GM23338 (cell line): ENCODE measurements around the gene GUCY1A2. TPM values are rescaled to one million over a fixed set of nuclear protein-coding genes. Genes with fewer than 3 reads are reported as not detected.
A peak's percentile ranks its signal among the peaks of the same experiment; 100 is the strongest.

Experiments
- ATAC-seq: fragments of 200-7000 bp; cut with Tn5 transposase; 3 replicates; pipeline ENCODE4 v1.9.1; 2020
- DNase-seq: peaks from one replicate; pipeline ENCODE4 v3.0.0-alpha.2; 2015; ENCODE audit warnings: low spot score
- H2AFZ ChIP-seq: fragments of 200-600 bp; sonication (generic); 2 replicates; pipeline ENCODE4 v1.8.0; 2016; ENCODE audit warnings: antibody characterized with exemption, mild to moderate bottlenecking, moderate library complexity
- H3F3A ChIP-seq: fragments of 200-600 bp; sonication (generic); replicated peaks from 2 replicates; pipeline ENCODE4 v1.8.0; 2017; ENCODE audit warnings: antibody characterized with exemption, mixed run types, low read depth
- H3K27ac ChIP-seq: fragments of 200-600 bp; sonication (generic); 2 replicates; pipeline ENCODE4 v1.6.1; 2016; ENCODE audit warnings: low read depth
- H3K27me3 ChIP-seq: fragments of 200-600 bp; sonication (generic); 2 replicates; pipeline ENCODE4 v1.8.0; 2016; ENCODE audit warnings: mild to moderate bottlenecking, mixed run types, moderate library complexity; ENCODE audit not compliant: insufficient read depth
- H3K36me3 ChIP-seq: fragments of 200-600 bp; sonication (generic); 2 replicates; pipeline ENCODE4 v1.8.0; 2016; ENCODE audit warnings: mild to moderate bottlenecking; ENCODE audit not compliant: insufficient read depth
- H3K4me1 ChIP-seq: fragments of 200-600 bp; sonication (generic); 2 replicates; pipeline ENCODE4 v1.8.0; 2016; ENCODE audit warnings: mild to moderate bottlenecking, moderate library complexity; ENCODE audit not compliant: insufficient read depth
- H3K4me2 ChIP-seq: fragments of 200-600 bp; sonication (generic); 2 replicates; pipeline ENCODE4 v1.7.1; 2017; ENCODE audit warnings: mixed run types
- H3K4me3 ChIP-seq: fragments of 200-600 bp; sonication (generic); 2 replicates; pipeline ENCODE4 v1.6.1; 2016; ENCODE audit warnings: mixed run types
- H3K79me2 ChIP-seq: fragments of 200-600 bp; sonication (generic); replicated peaks from 2 replicates; pipeline ENCODE4 v1.8.0; 2017; ENCODE audit warnings: mild to moderate bottlenecking; ENCODE audit not compliant: insufficient read depth
- H3K9me2 ChIP-seq: fragments of 200-600 bp; sonication (generic); 2 replicates; pipeline ENCODE4 v1.8.0; 2017; ENCODE audit not compliant: insufficient read depth
- H4K20me1 ChIP-seq: fragments of 200-600 bp; sonication (generic); replicated peaks from 2 replicates; pipeline ENCODE4 v1.8.0; 2017; ENCODE audit warnings: mild to moderate bottlenecking; ENCODE audit not compliant: insufficient read depth
- H3K27ac Mint-ChIP-seq: 2 replicates; pipeline ENCODE4 v1.8.0; 2020; ENCODE audit warnings: inconsistent platforms, mild to moderate bottlenecking, moderate library complexity, mixed read lengths
- H3K27me3 Mint-ChIP-seq: 3 replicates; pipeline ENCODE4 v1.8.0; 2022; ENCODE audit warnings: low read depth, mild to moderate bottlenecking, moderate library complexity, mixed read lengths, inconsistent platforms; ENCODE audit not compliant: insufficient read depth, poor library complexity
- H3K36me3 Mint-ChIP-seq: 3 replicates; pipeline ENCODE4 v1.8.0; 2021; ENCODE audit warnings: low read depth, mild to moderate bottlenecking, inconsistent platforms, moderate library complexity, mixed read lengths
- H3K4me1 Mint-ChIP-seq: 3 replicates; pipeline ENCODE4 v1.8.0; 2020; ENCODE audit warnings: mild to moderate bottlenecking, inconsistent platforms, mixed read lengths
- H3K4me3 Mint-ChIP-seq: 3 replicates; pipeline ENCODE4 v1.8.0; 2021; ENCODE audit warnings: moderate library complexity, mild to moderate bottlenecking, inconsistent platforms, mixed read lengths
- H3K9me3 Mint-ChIP-seq: 3 replicates; pipeline ENCODE4 v1.8.0; 2020; ENCODE audit warnings: moderate library complexity, mild to moderate bottlenecking, inconsistent platforms, mixed read lengths
- CREB1 ChIP-seq: fragments of 250-450 bp; sonication (Bioruptor Pico); IDR thresholded peaks from 2 replicates; pipeline ENCODE4 v1.5.0; 2020; ENCODE audit warnings: low read depth, mild to moderate bottlenecking, moderate library complexity
- EZH2 ChIP-seq: fragments of 200-600 bp; sonication (generic); IDR thresholded peaks from one replicate; pipeline ENCODE4 v1.8.0; 2017; ENCODE audit warnings: antibody characterized with exemption, mild to moderate bottlenecking, low read depth; ENCODE audit not compliant: unreplicated experiment
- EZH2phosphoT487 ChIP-seq: fragments of 200-600 bp; sonication (generic); IDR thresholded peaks from one replicate; pipeline ENCODE4 v1.8.1; 2018; ENCODE audit warnings: antibody characterized with exemption; ENCODE audit not compliant: unreplicated experiment
- JUNB ChIP-seq: IDR thresholded peaks from one replicate; pipeline ENCODE4 v1.6.1; 2016; ENCODE audit warnings: antibody characterized with exemption; ENCODE audit not compliant: unreplicated experiment
- NANOG ChIP-seq: IDR thresholded peaks from 2 replicates; pipeline ENCODE4 v1.6.1; 2016; ENCODE audit warnings: antibody characterized with exemption, borderline replicate concordance
- POLR2AphosphoS5 ChIP-seq: IDR thresholded peaks from 2 replicates; pipeline ENCODE4 v1.6.1; 2016; ENCODE audit warnings: antibody characterized with exemption, low read depth
- REST ChIP-seq: IDR thresholded peaks from one replicate; pipeline ENCODE4 v1.6.1; 2018; ENCODE audit warnings: antibody characterized with exemption; ENCODE audit not compliant: unreplicated experiment
- STAT1 ChIP-seq: IDR thresholded peaks from one replicate; pipeline ENCODE4 v1.6.1; 2016; ENCODE audit warnings: antibody characterized with exemption; ENCODE audit not compliant: unreplicated experiment
- ZNF114 ChIP-seq: fragments of 250-450 bp; sonication (Bioruptor Pico); IDR thresholded peaks from 2 replicates; pipeline ENCODE4 v1.5.0; 2020; ENCODE audit warnings: mild to moderate bottlenecking, moderate library complexity
- ZNF331 ChIP-seq: fragments of 250-450 bp; sonication (Bioruptor Pico); IDR thresholded peaks from 2 replicates; pipeline ENCODE4 v1.5.0; 2020; ENCODE audit warnings: low read depth, mild to moderate bottlenecking, moderate library complexity
- polyA plus RNA-seq: library from polyadenylated mRNA; unstranded; fragments of >200 nt; fragmentation: Nextera tagmentation; extraction: Ambion mirVana; gene quantifications from 2 replicates; pipeline ENCODE4 v1.2.1, GENCODE V29; 2016
- total RNA-seq: library from RNA; depleted of rRNA; stranded (reverse); fragments of >200 nt; shearing (Covaris generic); gene quantifications from 2 replicates; pipeline ENCODE4 v1.2.3, GENCODE V29; 2014
- TF ChIP-seq, protein P1 (sequence below): fragments of 250-450 bp; sonication (Bioruptor Pico); IDR thresholded peaks from 2 replicates; pipeline ENCODE4 v1.5.0; 2020; ENCODE audit warnings: mild to moderate bottlenecking, moderate library complexity
- TF ChIP-seq, protein P2 (sequence below): IDR thresholded peaks from 2 replicates; pipeline ENCODE4 v1.6.1; 2016; ENCODE audit warnings: antibody characterized with exemption
- TF ChIP-seq, protein P3 (sequence below), 2 experiments: fragments of 200-600 bp in 1 of 2; sonication (generic) in 1 of 2; conservative IDR thresholded peaks; 2 replicates each; pipeline versions ENCODE4 v1.5.1 to v1.6.1; 2016 to 2017; ENCODE audit warnings: antibody characterized with exemption in 2 of 2, low read depth in 2 of 2, mild to moderate bottlenecking in 2 of 2, moderate library complexity in 1 of 2

GUCY1A2 gene
- total and polyA plus RNA-seq, 2 experiments from 2014 or later, result 0.36 to 1.4 TPM

DNA sequence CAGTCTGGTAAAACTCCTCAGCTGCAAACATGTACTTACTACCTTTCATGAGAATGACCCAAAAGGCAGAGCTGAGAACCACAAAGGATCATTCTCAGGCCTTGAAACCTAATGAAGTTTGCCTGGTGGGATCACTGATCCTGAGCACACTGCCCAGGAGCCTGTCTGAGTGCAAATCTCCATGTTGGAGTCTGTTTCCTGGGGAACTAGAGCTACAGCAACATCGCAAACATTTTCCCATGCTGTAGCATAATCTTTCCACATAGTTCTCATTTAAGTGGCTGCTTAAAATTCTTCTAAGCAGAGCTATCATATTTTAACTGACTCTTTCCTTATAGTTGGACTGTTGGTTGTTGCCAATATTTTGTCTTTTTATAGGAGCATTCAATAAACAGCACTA, 58.5 kb downstream of the GUCY1A2 start:
- peaks cover 18% of the 10 kb centered on the region; the same call in 2 of the 3 replicates for H3K36me3 Mint-ChIP-seq
- Histone ChIP-seq H3K4me2 (peak overlapping the region; percentile 42; the same call in 1 of the 2 replicates), H3K36me3 (no peaks in the 10 kb centered on the region), H3K27ac (peak overlapping the region; percentile 63), H3K4me1 (peaks cover 35% of the 10 kb centered on the region), H4K20me1 (no peaks in the 10 kb centered on the region), H3K27me3 (no peaks in the 10 kb centered on the region), H2AFZ (peak overlapping the region; percentile 81; the same call in 1 of the 2 replicates), H3K79me2 (no peaks in the 10 kb centered on the region), H3K4me3 (no peak overlapping the region), H3K9me2 (no peaks in the 10 kb centered on the region; the same call in 1 of the 2 replicates), H3F3A (no peaks in the 10 kb centered on the region)
- H3K9me3 Mint-ChIP-seq, result peaks cover 12% of the 10 kb centered on the region; the same call in 2 of the 3 replicates
- H3K4me3 Mint-ChIP-seq, result no peak overlapping the region
- peaks cover 58% of the 10 kb centered on the region for H3K4me1 Mint-ChIP-seq
- TF ChIP-seq CREB1 (no peak), EZH2phosphoT487 (no peak), ZNF114 (CRISPR knock-in tag) (no peak), ZNF331 (no peak), JUNB (no peak), POLR2AphosphoS5 (no peak), STAT1 (no peak), REST (no peak), EZH2 (no peak), NANOG (no peak)
- TF ChIP-seq, protein P1, sequence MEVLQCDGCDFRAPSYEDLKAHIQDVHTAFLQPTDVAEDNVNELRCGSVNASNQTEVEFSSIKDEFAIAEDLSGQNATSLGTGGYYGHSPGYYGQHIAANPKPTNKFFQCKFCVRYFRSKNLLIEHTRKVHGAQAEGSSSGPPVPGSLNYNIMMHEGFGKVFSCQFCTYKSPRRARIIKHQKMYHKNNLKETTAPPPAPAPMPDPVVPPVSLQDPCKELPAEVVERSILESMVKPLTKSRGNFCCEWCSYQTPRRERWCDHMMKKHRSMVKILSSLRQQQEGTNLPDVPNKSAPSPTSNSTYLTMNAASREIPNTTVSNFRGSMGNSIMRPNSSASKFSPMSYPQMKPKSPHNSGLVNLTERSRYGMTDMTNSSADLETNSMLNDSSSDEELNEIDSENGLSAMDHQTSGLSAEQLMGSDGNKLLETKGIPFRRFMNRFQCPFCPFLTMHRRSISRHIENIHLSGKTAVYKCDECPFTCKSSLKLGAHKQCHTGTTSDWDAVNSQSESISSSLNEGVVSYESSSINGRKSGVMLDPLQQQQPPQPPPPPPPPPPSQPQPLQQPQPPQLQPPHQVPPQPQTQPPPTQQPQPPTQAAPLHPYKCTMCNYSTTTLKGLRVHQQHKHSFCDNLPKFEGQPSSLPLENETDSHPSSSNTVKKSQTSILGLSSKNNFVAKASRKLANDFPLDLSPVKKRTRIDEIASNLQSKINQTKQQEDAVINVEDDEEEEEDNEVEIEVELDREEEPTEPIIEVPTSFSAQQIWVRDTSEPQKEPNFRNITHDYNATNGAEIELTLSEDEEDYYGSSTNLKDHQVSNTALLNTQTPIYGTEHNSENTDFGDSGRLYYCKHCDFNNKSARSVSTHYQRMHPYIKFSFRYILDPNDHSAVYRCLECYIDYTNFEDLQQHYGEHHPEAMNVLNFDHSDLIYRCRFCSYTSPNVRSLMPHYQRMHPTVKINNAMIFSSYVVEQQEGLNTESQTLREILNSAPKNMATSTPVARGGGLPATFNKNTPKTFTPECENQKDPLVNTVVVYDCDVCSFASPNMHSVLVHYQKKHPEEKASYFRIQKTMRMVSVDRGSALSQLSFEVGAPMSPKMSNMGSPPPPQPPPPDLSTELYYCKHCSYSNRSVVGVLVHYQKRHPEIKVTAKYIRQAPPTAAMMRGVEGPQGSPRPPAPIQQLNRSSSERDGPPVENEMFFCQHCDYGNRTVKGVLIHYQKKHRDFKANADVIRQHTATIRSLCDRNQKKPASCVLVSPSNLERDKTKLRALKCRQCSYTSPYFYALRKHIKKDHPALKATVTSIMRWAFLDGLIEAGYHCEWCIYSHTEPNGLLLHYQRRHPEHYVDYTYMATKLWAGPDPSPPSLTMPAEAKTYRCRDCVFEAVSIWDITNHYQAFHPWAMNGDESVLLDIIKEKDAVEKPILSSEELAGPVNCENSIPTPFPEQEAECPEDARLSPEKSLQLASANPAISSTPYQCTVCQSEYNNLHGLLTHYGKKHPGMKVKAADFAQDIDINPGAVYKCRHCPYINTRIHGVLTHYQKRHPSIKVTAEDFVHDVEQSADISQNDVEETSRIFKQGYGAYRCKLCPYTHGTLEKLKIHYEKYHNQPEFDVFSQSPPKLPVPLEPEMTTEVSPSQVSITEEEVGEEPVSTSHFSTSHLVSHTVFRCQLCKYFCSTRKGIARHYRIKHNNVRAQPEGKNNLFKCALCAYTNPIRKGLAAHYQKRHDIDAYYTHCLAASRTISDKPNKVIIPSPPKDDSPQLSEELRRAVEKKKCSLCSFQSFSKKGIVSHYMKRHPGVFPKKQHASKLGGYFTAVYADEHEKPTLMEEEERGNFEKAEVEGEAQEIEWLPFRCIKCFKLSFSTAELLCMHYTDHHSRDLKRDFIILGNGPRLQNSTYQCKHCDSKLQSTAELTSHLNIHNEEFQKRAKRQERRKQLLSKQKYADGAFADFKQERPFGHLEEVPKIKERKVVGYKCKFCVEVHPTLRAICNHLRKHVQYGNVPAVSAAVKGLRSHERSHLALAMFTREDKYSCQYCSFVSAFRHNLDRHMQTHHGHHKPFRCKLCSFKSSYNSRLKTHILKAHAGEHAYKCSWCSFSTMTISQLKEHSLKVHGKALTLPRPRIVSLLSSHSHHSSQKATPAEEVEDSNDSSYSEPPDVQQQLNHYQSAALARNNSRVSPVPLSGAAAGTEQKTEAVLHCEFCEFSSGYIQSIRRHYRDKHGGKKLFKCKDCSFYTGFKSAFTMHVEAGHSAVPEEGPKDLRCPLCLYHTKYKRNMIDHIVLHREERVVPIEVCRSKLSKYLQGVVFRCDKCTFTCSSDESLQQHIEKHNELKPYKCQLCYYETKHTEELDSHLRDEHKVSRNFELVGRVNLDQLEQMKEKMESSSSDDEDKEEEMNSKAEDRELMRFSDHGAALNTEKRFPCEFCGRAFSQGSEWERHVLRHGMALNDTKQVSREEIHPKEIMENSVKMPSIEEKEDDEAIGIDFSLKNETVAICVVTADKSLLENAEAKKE (CRISPR knock-in tag), result no peak
- TF ChIP-seq, protein P2, sequence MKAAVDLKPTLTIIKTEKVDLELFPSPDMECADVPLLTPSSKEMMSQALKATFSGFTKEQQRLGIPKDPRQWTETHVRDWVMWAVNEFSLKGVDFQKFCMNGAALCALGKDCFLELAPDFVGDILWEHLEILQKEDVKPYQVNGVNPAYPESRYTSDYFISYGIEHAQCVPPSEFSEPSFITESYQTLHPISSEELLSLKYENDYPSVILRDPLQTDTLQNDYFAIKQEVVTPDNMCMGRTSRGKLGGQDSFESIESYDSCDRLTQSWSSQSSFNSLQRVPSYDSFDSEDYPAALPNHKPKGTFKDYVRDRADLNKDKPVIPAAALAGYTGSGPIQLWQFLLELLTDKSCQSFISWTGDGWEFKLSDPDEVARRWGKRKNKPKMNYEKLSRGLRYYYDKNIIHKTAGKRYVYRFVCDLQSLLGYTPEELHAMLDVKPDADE, result no peak
- TF ChIP-seq, protein P3, sequence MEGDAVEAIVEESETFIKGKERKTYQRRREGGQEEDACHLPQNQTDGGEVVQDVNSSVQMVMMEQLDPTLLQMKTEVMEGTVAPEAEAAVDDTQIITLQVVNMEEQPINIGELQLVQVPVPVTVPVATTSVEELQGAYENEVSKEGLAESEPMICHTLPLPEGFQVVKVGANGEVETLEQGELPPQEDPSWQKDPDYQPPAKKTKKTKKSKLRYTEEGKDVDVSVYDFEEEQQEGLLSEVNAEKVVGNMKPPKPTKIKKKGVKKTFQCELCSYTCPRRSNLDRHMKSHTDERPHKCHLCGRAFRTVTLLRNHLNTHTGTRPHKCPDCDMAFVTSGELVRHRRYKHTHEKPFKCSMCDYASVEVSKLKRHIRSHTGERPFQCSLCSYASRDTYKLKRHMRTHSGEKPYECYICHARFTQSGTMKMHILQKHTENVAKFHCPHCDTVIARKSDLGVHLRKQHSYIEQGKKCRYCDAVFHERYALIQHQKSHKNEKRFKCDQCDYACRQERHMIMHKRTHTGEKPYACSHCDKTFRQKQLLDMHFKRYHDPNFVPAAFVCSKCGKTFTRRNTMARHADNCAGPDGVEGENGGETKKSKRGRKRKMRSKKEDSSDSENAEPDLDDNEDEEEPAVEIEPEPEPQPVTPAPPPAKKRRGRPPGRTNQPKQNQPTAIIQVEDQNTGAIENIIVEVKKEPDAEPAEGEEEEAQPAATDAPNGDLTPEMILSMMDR (conservative IDR thresholded peaks at IDR 0.05; ENCODE audit: low read depth in 2 of 2), result no peak
- H3K27ac Mint-ChIP-seq, result peak overlapping the region; percentile 74
- peak; percentile 18; the same call in 2 of the 3 replicates for ATAC-seq
- no peak for DNase-seq
- H3K27me3 Mint-ChIP-seq, result no peaks in the 10 kb centered on the region
